Endothelial cell of umbilical vein (primary cell): ENCODE results near the gene IL1R2. TPM values are rescaled to one million over a fixed set of nuclear protein-coding genes. Genes with fewer than 3 reads are reported as not detected.

Experiments
- BruUV-seq: library from RNA; stranded (reverse); fragments of 400-500 nt; replicated peaks from 2 replicates; lab custom pipeline; 2021; lab: Mats Ljungman, UMichigan
- CTCF ChIA-PET: fragments of 300-600, 350-600 bp; sonication (Branson Sonifier 250); formaldehyde crosslinking; loops from one replicate; lab custom pipeline; 2021; ENCODE audit warnings: antibody characterized with exemption, inconsistent platforms; lab: Charles Lee
- POLR2A ChIA-PET: fragments of 300-600, 350-600 bp; sonication (Branson Sonifier 250); formaldehyde crosslinking; loops from one replicate; lab custom pipeline; 2021; ENCODE audit warnings: antibody characterized with exemption, inconsistent platforms; lab: Charles Lee
- DNase-seq: peaks from one replicate; pipeline ENCODE4 v3.0.0-alpha.2; 2011; ENCODE audit warnings: low read depth, low spot score
- FAIRE-seq: peaks from 2 replicates; lab custom pipeline; 2011; peaks lifted over from hg19 to GRCh38; lab: Jason Lieb, UNC
- H2AFZ ChIP-seq: 2 replicates; pipeline ENCODE4 v1.6.0; 2012; ENCODE audit warnings: low read depth, low read length, control low read depth, inconsistent platforms
- H3K27ac ChIP-seq: 2 replicates; pipeline ENCODE4 v1.5.1; 2011; ENCODE audit warnings: low read depth, mild to moderate bottlenecking, control low read depth, low read length, moderate library complexity; ENCODE audit not compliant: insufficient read depth
- H3K27me3 ChIP-seq, 2 experiments: 2 replicates each; pipeline versions ENCODE4 v1.6.0 to v1.6.1; 2011; ENCODE audit warnings: low read length in 2 of 2, mixed read lengths in 1 of 2; ENCODE audit not compliant: control insufficient read depth in 2 of 2, insufficient read depth in 2 of 2
- H3K36me3 ChIP-seq, 2 experiments: 2 replicates in 1 of 2; 3 replicates in 1 of 2; pipeline ENCODE4 v1.5.1; 2011; ENCODE audit warnings: low read length in 2 of 2, mild to moderate bottlenecking in 1 of 2, moderate library complexity in 1 of 2; ENCODE audit not compliant: control insufficient read depth in 2 of 2, insufficient read depth in 2 of 2; ENCODE audit errors: extremely low read depth in 1 of 2
- H3K4me1 ChIP-seq: 3 replicates; pipeline ENCODE4 v1.5.1; 2011; ENCODE audit warnings: mild to moderate bottlenecking, low read length; ENCODE audit not compliant: control insufficient read depth, insufficient read depth; ENCODE audit errors: extremely low read depth
- H3K4me2 ChIP-seq: 2 replicates; pipeline ENCODE4 v1.6.1; 2011; ENCODE audit warnings: low read length, control low read depth, mixed read lengths; ENCODE audit not compliant: insufficient read depth
- H3K4me3 ChIP-seq, 3 experiments: fragments of 200-600 bp in 1 of 3; sonication (generic), shearing (Covaris generic) in 1 of 3; replicated peaks in 1 of 3; 2 replicates each; pipeline ENCODE4 v1.5.1; 2011 to 2016; ENCODE audit warnings: control low read depth in 3 of 3, low read length in 3 of 3, mild to moderate bottlenecking in 2 of 3, inconsistent platforms in 1 of 3, low read depth in 1 of 3, moderate library complexity in 1 of 3; ENCODE audit not compliant: insufficient read depth in 1 of 3
- H3K79me2 ChIP-seq: 2 replicates; pipeline ENCODE4 v1.6.0; 2012; ENCODE audit warnings: low read length, inconsistent platforms; ENCODE audit not compliant: control insufficient read depth, insufficient read depth
- H3K9ac ChIP-seq: replicated peaks from 2 replicates; pipeline ENCODE3; 2011; ENCODE audit warnings: low read length, control low read depth; ENCODE audit not compliant: insufficient read depth; ENCODE audit errors: extremely low read depth
- H3K9me1 ChIP-seq: replicated peaks from 3 replicates; pipeline ENCODE4 v1.6.0; 2011; ENCODE audit warnings: mild to moderate bottlenecking, low read length; ENCODE audit not compliant: control insufficient read depth, insufficient read depth; ENCODE audit errors: extremely low read depth
- H3K9me3 ChIP-seq: replicated peaks from 2 replicates; pipeline ENCODE4 v1.5.1; 2012; ENCODE audit warnings: low read length, inconsistent platforms; ENCODE audit not compliant: control insufficient read depth, insufficient read depth
- H4K20me1 ChIP-seq: replicated peaks from 2 replicates; pipeline ENCODE3; 2011; ENCODE audit warnings: mild to moderate bottlenecking, low read length; ENCODE audit not compliant: control insufficient read depth, insufficient read depth; ENCODE audit errors: extremely low read depth
- EZH2 ChIP-seq: IDR thresholded peaks from 2 replicates; pipeline ENCODE4 v1.6.1; 2012; ENCODE audit warnings: borderline replicate concordance, low read depth, mild to moderate bottlenecking, moderate library complexity, low read length, inconsistent platforms; ENCODE audit not compliant: severe bottlenecking
- FOS ChIP-seq: IDR thresholded peaks from 2 replicates; pipeline ENCODE4 v1.6.1; 2011; ENCODE audit warnings: mild to moderate bottlenecking, low read length, moderate library complexity, borderline replicate concordance; ENCODE audit not compliant: insufficient read depth
- GATA2 ChIP-seq: IDR thresholded peaks from 2 replicates; pipeline ENCODE4 v1.7.0; 2011; ENCODE audit warnings: low read depth, mild to moderate bottlenecking, moderate library complexity, mixed read lengths, low read length; ENCODE audit not compliant: insufficient read length, insufficient read depth
- POLR2AphosphoS5 ChIP-seq: IDR thresholded peaks from 2 replicates; pipeline ENCODE4 v1.6.1; 2012; ENCODE audit warnings: low read depth, mild to moderate bottlenecking, control low read depth, low read length, moderate library complexity; ENCODE audit not compliant: insufficient read depth
- dilution Hi-C: fragments of 300-500 bp; cut with MboI; formaldehyde crosslinking; loops from one replicate; pipeline ENCODE4 v1.15.0; 2019; ENCODE audit warnings: low sequenced_read_pairs; ENCODE audit not compliant: extremely low pct_ligation_motif_present
- intact Hi-C: fragments of 100-400 bp; cut with micrococcal nuclease; formaldehyde crosslinking; loops from one replicate; pipeline ENCODE4 v1.10.0; 2022
- polyA plus RNA-seq, 4 experiments: library from polyadenylated mRNA; depleted of rRNA in 3 of 4; stranded (reverse) in 3 of 4; unstranded in 1 of 4; fragments of >200 nt; gene quantifications; 2 replicates each; pipeline versions ENCODE4 v1.2.1 to v1.2.3, GENCODE V29; 2011 to 2012; ENCODE audit warnings: missing spikeins in 1 of 4
- total RNA-seq: library from RNA; stranded (reverse); gene quantifications from 2 replicates; pipeline ENCODE4 v1.2.3, GENCODE V29; 2021
- TF ChIP-seq, protein P1 (sequence below), 2 donors: IDR thresholded peaks; 1 replicate in 1 of 2; 2 replicates in 1 of 2; pipeline ENCODE4 v1.5.1; 2011; ENCODE audit warnings: low read length in 2 of 2, mild to moderate bottlenecking in 2 of 2, moderate library complexity in 2 of 2, control low read depth in 1 of 2, inconsistent platforms in 1 of 2, low read depth in 1 of 2; ENCODE audit not compliant: insufficient read depth in 1 of 2; ENCODE audit errors: extremely low read depth in 1 of 2
- TF ChIP-seq, protein P2 (sequence below): IDR thresholded peaks from 2 replicates; pipeline ENCODE4 v1.6.1; 2011; ENCODE audit not compliant: insufficient read depth, insufficient read length

IL1R2 gene
- total and polyA plus RNA-seq, 2 donors (not counting 3 experiments of a cell fraction or from before 2014, with no cell fraction given): not detected

DNA sequence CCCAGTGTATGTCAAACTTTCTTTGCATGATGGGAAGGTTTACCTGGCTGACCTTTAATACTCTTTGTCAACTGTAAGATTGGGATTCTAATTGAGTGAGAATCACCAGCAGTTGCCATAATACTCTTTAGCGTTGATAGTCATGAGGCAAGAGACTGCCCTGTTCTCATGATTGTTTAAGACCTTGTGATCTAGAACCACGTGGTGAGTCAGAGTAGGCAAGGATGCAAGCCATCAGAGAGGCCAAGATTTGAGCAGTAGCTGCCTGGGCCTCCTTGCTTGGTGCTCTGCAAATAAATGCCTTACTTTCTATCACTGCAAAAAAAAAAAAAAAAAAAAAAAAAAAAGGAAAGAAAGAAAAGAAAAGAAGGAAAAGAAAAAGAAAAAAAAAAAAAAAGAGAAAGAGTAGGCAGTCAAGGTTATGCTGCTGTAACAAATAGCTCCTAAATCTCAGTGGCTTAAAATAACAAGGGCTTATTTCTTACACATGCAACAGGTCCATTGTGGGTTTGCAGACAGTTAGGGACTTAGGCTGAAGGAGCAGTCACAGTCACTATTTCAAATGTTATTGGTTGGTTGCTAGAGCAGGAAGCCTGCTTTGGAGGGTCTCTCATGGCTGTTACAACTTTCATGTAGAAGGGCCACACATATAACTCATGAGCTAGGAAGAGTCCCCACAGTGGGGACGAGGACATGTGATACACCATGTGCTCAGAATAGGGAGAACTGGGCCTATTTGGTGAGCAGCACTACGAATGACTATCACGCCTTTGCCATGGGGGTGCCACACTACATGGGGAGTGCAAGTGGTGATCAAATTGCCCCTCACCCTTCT, 21.7 kb downstream of the IL1R2 start:
- no peak for DNase-seq
- no peak overlapping the region for H3K4me2 ChIP-seq
- H3K9me1 ChIP-seq: no peaks in the 10 kb centered on the region
- no peak overlapping the region for H3K4me3 ChIP-seq
- no peaks in the 10 kb centered on the region for H3K27me3 ChIP-seq
- TF ChIP-seq, protein P1, sequence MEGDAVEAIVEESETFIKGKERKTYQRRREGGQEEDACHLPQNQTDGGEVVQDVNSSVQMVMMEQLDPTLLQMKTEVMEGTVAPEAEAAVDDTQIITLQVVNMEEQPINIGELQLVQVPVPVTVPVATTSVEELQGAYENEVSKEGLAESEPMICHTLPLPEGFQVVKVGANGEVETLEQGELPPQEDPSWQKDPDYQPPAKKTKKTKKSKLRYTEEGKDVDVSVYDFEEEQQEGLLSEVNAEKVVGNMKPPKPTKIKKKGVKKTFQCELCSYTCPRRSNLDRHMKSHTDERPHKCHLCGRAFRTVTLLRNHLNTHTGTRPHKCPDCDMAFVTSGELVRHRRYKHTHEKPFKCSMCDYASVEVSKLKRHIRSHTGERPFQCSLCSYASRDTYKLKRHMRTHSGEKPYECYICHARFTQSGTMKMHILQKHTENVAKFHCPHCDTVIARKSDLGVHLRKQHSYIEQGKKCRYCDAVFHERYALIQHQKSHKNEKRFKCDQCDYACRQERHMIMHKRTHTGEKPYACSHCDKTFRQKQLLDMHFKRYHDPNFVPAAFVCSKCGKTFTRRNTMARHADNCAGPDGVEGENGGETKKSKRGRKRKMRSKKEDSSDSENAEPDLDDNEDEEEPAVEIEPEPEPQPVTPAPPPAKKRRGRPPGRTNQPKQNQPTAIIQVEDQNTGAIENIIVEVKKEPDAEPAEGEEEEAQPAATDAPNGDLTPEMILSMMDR (IDR thresholded peaks at IDR 0.05; ENCODE audit: extremely low read depth in 1 of 2, insufficient read depth in 1 of 2, low read depth in 1 of 2, low read length in 2 of 2): no peak
- TF ChIP-seq EZH2: no peak
- TF ChIP-seq FOS: no peak
- no peak for TF ChIP-seq GATA2
- TF ChIP-seq, protein P2, sequence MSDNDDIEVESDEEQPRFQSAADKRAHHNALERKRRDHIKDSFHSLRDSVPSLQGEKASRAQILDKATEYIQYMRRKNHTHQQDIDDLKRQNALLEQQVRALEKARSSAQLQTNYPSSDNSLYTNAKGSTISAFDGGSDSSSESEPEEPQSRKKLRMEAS: no peak
- TF ChIP-seq POLR2AphosphoS5: no peak
- H3K9ac ChIP-seq: no peak overlapping the region
- H3K27ac ChIP-seq: no peak overlapping the region
- peaks cover 11% of the 10 kb centered on the region for H3K4me1 ChIP-seq
- FAIRE-seq: no peak
- no TSS peak for BruUV-seq
- no peak overlapping the region for H2AFZ ChIP-seq
- dilution Hi-C loops: no loop called here
- intact Hi-C loops: no loop called here
- no peaks in the 10 kb centered on the region for H3K36me3 ChIP-seq
- no peaks in the 10 kb centered on the region for H3K79me2 ChIP-seq
- H4K20me1 ChIP-seq: no peaks in the 10 kb centered on the region
- POLR2A ChIA-PET: interaction anchor here (0.6 kb wide), 1 partner anchor 604 kb away, joined by 8 read pairs; no protein-coding TSS in a partner anchor
- no peaks in the 10 kb centered on the region for H3K9me3 ChIP-seq
- CTCF ChIA-PET: interaction anchor here (1.1 to 3.6 kb wide), 2 partner anchors 38 to 227 kb away, joined by 3 to 26 read pairs; no protein-coding TSS in a partner anchor
